ENCODE results near the gene KCNG3. TPM values are rescaled to one million over a fixed set of nuclear protein-coding genes. Genes with fewer than 3 reads are reported as not detected.

Gene KCNG3
- total RNA-seq, 4 donors from 2014 or later: 0.27 to 1.1 (median 0.74) TPM

GRCh38 chr2:42494355-42495233 is 812 bp upstream of the KCNG3 start:
- peaks cover 0 to 7% (median 0%) of the 10 kb centered on the region in 4 donors for H3K9me3 ChIP-seq
- peak; percentile 53 to 89 (median 80) for DNase-seq
- peak overlapping the region; percentile 45 to 74 (median 64) for H3K4me3 ChIP-seq
- H3K27me3 ChIP-seq: peaks cover 0 to 11% of the 10 kb centered on the region in 2 donors
- H3K27ac ChIP-seq: peak overlapping the region in 3 of 4 donors; percentile 2 to 39 (median 14)
- TF ChIP-seq CTCF (IDR thresholded peaks at IDR 0.05): peak; percentile 67 to 87 (median 76)
- no peak for TF ChIP-seq POLR2A (IDR thresholded peaks at IDR 0.05)
- no peaks in the 10 kb centered on the region for H3K36me3 ChIP-seq
- H3K4me1 ChIP-seq: peaks cover 0 to 14% (median 5%) of the 10 kb centered on the region in 4 donors

- H3K4me3 ChIP-seq: peak overlapping the region; percentile 45 to 74 (median 64)
- TF ChIP-seq POLR2A (IDR thresholded peaks at IDR 0.05) (no peak), CTCF (IDR thresholded peaks at IDR 0.05) (no peak)
- H3K9me3 ChIP-seq: peaks cover 0 to 7% (median 0%) of the 10 kb centered on the region in 4 donors
- H3K27ac ChIP-seq: no peak overlapping the region
- peak in 1 of 3 donors; percentile 57 for DNase-seq
- H3K4me1 ChIP-seq: peaks cover 0 to 14% (median 5%) of the 10 kb centered on the region in 4 donors
- no peaks in the 10 kb centered on the region for H3K36me3 ChIP-seq
- peaks cover 0 to 11% of the 10 kb centered on the region in 2 donors for H3K27me3 ChIP-seq
Observed at GRCh38 chr2:42492691-42493467, 903 bp downstream of the KCNG3 start.

GRCh38 chr2:42488297-42488696 is 5.5 kb downstream of the KCNG3 start:
- TF ChIP-seq CTCF (IDR thresholded peaks at IDR 0.05): no peak
- no peak for TF ChIP-seq POLR2A (IDR thresholded peaks at IDR 0.05)
- Histone ChIP-seq H3K27ac (no peak overlapping the region), H3K9me3 (peaks cover 0 to 6% (median 0%) of the 10 kb centered on the region in 4 donors), H3K4me1 (peaks cover 0 to 4% (median 1%) of the 10 kb centered on the region in 4 donors), H3K4me3 (no peak overlapping the region), H3K27me3 (peaks cover 0 to 6% of the 10 kb centered on the region in 2 donors), H3K36me3 (no peaks in the 10 kb centered on the region)
- DNase-seq: no peak

- no peak for DNase-seq
- Histone ChIP-seq H3K27me3 (no peaks in the 10 kb centered on the region), H3K36me3 (no peaks in the 10 kb centered on the region), H3K27ac (no peak overlapping the region), H3K9me3 (no peaks in the 10 kb centered on the region), H3K4me1 (no peaks in the 10 kb centered on the region), H3K4me3 (no peak overlapping the region)
- no peak for TF ChIP-seq POLR2A (IDR thresholded peaks at IDR 0.05)
- no peak for TF ChIP-seq CTCF (IDR thresholded peaks at IDR 0.05)
Observed at GRCh38 chr2:42486145-42486906, 7.5 kb downstream of the KCNG3 start.

- TF ChIP-seq CTCF (IDR thresholded peaks at IDR 0.05): no peak
- TF ChIP-seq POLR2A (IDR thresholded peaks at IDR 0.05): no peak
Observed at GRCh38 chr2:42480402-42480801, 13.4 kb downstream of the KCNG3 start.

More at GRCh38 chr2:42480402-42480801, 13.4 kb downstream of the KCNG3 start:
- Histone ChIP-seq H3K9me3 (no peaks in the 10 kb centered on the region), H3K36me3 (no peaks in the 10 kb centered on the region), H3K27me3 (no peaks in the 10 kb centered on the region), H3K4me3 (no peak overlapping the region), H3K27ac (no peak overlapping the region), H3K4me1 (no peaks in the 10 kb centered on the region)
- DNase-seq: no peak

Measured in Peyer's patch (tissue), 4 donors.